ENCODE data around the gene COL8A2.

The COL8A2 gene

GRCh38 chr1:36166938-36167905 lies 42.2 kb upstream of the COL8A2 start:
- no peak for TF ChIP-seq CTCF (IDR thresholded peaks at IDR 0.05)

GRCh38 chr1:36166136-36166535 lies 41.1 kb upstream of the COL8A2 start:
- TF ChIP-seq CTCF (IDR thresholded peaks at IDR 0.05) = no peak

- no peak for TF ChIP-seq CTCF (IDR thresholded peaks at IDR 0.05)
Observed at GRCh38 chr1:36165145-36165544, 40.1 kb upstream of the COL8A2 start.

GRCh38 chr1:36164361-36164760 lies 39.3 kb upstream of the COL8A2 start:
- TF ChIP-seq CTCF (IDR thresholded peaks at IDR 0.05) = no peak

GRCh38 chr1:36163426-36163825 lies 38.4 kb upstream of the COL8A2 start:
- TF ChIP-seq CTCF (IDR thresholded peaks at IDR 0.05) = no peak

GRCh38 chr1:36162680-36163239 lies 37.7 kb upstream of the COL8A2 start:
- TF ChIP-seq CTCF (IDR thresholded peaks at IDR 0.05) = no peak

GRCh38 chr1:36161641-36162531 lies 36.9 kb upstream of the COL8A2 start:
- TF ChIP-seq CTCF (IDR thresholded peaks at IDR 0.05) = no peak

Measured in LNCAP (cell line).